K562 (cell line): ENCODE data around the gene WDPCP. TPM values are rescaled to one million over a fixed set of nuclear protein-coding genes. Genes with fewer than 3 reads are reported as not detected.

Experiments used
- SNIP1 ChIP-seq: fragments of 450-650 bp; IDR thresholded peaks from 2 replicates; pipeline ENCODE4 v1.7.1; 2017; ENCODE audit warnings: low read depth, mild to moderate bottlenecking
- polyA plus RNA-seq, 8 experiments: library from polyadenylated mRNA; depleted of rRNA in 4 of 8; stranded (reverse) in 5 of 8; unstranded in 3 of 8; fragments of >200 nt; fragmentation: Nextera tagmentation in 2 of 8; fragmentation: Illumina TruSeq in 1 of 8; extraction: Ambion mirVana in 2 of 8; extraction: Trizol in 1 of 8; gene quantifications; 2 replicates each; pipeline versions ENCODE4 v1.2.1 to v1.2.3, GENCODE V29; 2011 to 2014; ENCODE audit warnings: inconsistent platforms in 1 of 8, missing spikeins in 1 of 8
- total RNA-seq, 7 experiments: library from RNA; depleted of rRNA in 6 of 7; stranded (reverse); fragments of >200 nt in 6 of 7; fragmentation: Illumina TruSeq in 2 of 7; extraction: Trizol in 2 of 7; gene quantifications; 2 replicates each; pipeline versions ENCODE4 v1.2.1 to v1.2.3, GENCODE V29; 2011 to 2021; ENCODE audit warnings: low replicate concordance in 1 of 7
- TF ChIP-seq, protein P1 (sequence below): fragments of 450-650 bp; IDR thresholded peaks from 2 replicates; pipeline ENCODE4 v1.6.1; 2017; ENCODE audit warnings: antibody characterized with exemption, mild to moderate bottlenecking
- TF ChIP-seq, protein P2 (sequence below): fragments of 450-650 bp; IDR thresholded peaks from 2 replicates; pipeline ENCODE4 v1.6.1; 2018; ENCODE audit warnings: mild to moderate bottlenecking, low read depth; ENCODE audit not compliant: partially characterized antibody
- TF ChIP-seq, protein P3 (sequence below): sonication (generic); formaldehyde crosslinking; IDR thresholded peaks from 2 replicates; pipeline ENCODE4 v1.8.0; 2023; ENCODE audit warnings: mild to moderate bottlenecking, missing genetic modification reagents

Gene WDPCP
- total and polyA plus RNA-seq, 9 of the 15 experiments (the other 6 are each of a cell fraction or from before 2014, with no cell fraction given) = 1.4 to 6.4 (median 5.5) TPM

DNA sequence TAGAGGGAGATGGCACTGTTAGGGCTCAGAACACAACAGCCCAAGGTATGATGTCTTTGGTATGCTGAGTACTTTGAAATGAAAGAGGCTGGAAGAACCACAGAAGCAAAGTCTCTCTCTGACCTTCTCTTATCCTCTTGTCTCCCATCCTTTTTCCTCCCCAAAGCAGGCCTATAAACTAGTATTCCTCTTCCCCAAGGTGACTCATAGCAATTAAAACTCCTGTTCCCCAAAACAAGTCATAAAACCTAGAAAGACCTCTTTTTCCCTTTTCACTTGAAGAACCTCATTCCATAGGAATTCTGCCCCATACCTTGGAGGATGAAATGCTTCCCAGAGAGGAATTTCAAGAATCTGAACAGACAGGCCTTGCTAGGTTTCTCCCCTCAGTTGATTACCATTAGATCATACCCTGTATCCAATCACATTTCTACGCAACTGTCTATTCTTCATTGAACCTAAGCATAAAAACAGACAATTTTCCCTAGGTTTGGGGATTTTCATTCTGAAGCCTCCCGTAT is 26.2 kb upstream of the WDPCP start (continued):
- TF ChIP-seq, protein P1, sequence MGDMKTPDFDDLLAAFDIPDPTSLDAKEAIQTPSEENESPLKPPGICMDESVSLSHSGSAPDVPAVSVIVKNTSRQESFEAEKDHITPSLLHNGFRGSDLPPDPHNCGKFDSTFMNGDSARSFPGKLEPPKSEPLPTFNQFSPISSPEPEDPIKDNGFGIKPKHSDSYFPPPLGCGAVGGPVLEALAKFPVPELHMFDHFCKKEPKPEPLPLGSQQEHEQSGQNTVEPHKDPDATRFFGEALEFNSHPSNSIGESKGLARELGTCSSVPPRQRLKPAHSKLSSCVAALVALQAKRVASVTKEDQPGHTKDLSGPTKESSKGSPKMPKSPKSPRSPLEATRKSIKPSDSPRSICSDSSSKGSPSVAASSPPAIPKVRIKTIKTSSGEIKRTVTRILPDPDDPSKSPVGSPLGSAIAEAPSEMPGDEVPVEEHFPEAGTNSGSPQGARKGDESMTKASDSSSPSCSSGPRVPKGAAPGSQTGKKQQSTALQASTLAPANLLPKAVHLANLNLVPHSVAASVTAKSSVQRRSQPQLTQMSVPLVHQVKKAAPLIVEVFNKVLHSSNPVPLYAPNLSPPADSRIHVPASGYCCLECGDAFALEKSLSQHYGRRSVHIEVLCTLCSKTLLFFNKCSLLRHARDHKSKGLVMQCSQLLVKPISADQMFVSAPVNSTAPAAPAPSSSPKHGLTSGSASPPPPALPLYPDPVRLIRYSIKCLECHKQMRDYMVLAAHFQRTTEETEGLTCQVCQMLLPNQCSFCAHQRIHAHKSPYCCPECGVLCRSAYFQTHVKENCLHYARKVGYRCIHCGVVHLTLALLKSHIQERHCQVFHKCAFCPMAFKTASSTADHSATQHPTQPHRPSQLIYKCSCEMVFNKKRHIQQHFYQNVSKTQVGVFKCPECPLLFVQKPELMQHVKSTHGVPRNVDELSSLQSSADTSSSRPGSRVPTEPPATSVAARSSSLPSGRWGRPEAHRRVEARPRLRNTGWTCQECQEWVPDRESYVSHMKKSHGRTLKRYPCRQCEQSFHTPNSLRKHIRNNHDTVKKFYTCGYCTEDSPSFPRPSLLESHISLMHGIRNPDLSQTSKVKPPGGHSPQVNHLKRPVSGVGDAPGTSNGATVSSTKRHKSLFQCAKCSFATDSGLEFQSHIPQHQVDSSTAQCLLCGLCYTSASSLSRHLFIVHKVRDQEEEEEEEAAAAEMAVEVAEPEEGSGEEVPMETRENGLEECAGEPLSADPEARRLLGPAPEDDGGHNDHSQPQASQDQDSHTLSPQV = no peak
- TF ChIP-seq SNIP1 = no peak
- TF ChIP-seq, protein P2, sequence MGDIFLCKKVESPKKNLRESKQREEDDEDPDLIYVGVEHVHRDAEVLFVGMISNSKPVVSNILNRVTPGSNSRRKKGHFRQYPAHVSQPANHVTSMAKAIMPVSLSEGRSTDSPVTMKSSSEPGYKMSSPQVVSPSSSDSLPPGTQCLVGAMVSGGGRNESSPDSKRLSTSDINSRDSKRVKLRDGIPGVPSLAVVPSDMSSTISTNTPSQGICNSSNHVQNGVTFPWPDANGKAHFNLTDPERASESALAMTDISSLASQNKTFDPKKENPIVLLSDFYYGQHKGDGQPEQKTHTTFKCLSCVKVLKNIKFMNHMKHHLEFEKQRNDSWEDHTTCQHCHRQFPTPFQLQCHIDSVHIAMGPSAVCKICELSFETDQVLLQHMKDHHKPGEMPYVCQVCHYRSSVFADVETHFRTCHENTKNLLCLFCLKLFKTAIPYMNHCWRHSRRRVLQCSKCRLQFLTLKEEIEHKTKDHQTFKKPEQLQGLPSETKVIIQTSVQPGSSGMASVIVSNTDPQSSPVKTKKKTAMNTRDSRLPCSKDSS = no peak
- TF ChIP-seq, protein P3, sequence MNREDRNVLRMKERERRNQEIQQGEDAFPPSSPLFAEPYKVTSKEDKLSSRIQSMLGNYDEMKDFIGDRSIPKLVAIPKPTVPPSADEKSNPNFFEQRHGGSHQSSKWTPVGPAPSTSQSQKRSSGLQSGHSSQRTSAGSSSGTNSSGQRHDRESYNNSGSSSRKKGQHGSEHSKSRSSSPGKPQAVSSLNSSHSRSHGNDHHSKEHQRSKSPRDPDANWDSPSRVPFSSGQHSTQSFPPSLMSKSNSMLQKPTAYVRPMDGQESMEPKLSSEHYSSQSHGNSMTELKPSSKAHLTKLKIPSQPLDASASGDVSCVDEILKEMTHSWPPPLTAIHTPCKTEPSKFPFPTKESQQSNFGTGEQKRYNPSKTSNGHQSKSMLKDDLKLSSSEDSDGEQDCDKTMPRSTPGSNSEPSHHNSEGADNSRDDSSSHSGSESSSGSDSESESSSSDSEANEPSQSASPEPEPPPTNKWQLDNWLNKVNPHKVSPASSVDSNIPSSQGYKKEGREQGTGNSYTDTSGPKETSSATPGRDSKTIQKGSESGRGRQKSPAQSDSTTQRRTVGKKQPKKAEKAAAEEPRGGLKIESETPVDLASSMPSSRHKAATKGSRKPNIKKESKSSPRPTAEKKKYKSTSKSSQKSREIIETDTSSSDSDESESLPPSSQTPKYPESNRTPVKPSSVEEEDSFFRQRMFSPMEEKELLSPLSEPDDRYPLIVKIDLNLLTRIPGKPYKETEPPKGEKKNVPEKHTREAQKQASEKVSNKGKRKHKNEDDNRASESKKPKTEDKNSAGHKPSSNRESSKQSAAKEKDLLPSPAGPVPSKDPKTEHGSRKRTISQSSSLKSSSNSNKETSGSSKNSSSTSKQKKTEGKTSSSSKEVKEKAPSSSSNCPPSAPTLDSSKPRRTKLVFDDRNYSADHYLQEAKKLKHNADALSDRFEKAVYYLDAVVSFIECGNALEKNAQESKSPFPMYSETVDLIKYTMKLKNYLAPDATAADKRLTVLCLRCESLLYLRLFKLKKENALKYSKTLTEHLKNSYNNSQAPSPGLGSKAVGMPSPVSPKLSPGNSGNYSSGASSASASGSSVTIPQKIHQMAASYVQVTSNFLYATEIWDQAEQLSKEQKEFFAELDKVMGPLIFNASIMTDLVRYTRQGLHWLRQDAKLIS (CRISPR knock-in tag) = no peak
- TF ChIP-seq, all 486 proteins: peak for 0
